ENCODE measurements around the gene SUPT4H1. TPM values are rescaled to one million over a fixed set of nuclear protein-coding genes. Genes with fewer than 3 reads are reported as not detected.
A peak's percentile ranks its signal among the peaks of the same experiment; 100 is the strongest.

SUPT4H1 gene
- total and polyA plus RNA-seq, 2 experiments from 2014 or later, result 82.2 to 83.7 TPM

DNA sequence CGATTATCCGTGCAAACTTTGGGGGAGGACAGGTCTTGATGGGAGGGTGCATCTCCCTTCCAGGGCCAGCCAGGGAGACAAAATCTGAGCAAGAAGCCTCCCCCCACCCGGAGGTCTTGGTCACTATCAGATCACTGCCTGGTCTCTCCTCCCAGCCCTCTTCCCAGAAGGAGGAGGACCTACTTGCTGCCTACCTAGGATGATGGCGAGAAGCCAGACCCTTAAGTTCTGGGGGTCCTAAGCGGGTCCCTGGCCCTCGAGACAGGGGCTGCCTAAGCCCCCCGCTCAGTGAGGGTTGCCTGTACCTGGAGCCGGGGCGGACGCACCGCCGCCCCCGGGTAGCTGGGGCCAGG is 28.0 kb downstream of the SUPT4H1 start:
- Mint-ChIP-seq H3K27me3 (ENCODE audit: insufficient read depth, low read depth, poor library complexity) (peaks cover 40% of the 10 kb centered on the region), H3K27ac (no peak overlapping the region), H3K4me3 (peak overlapping the region; percentile 57), H3K36me3 (ENCODE audit: low read depth) (no peaks in the 10 kb centered on the region), H3K4me1 (peaks cover 36% of the 10 kb centered on the region), H3K9me3 (no peaks in the 10 kb centered on the region; the same call in 2 of the 3 replicates)
- H2AFZ ChIP-seq, result peak overlapping the region; percentile 90
- peaks cover 23% of the 10 kb centered on the region for H3K27me3 ChIP-seq (ENCODE audit: insufficient read depth)
- H3K9me2 ChIP-seq (ENCODE audit: insufficient read depth), result no peaks in the 10 kb centered on the region
- no peaks in the 10 kb centered on the region for H3K79me2 ChIP-seq (replicated peaks; ENCODE audit: insufficient read depth)
- ATAC-seq (no peak), DNase-seq (ENCODE audit: low spot score) (no peak)
- TF ChIP-seq EZH2 (IDR thresholded peaks at IDR 0.05; ENCODE audit: low read depth, unreplicated experiment) (peak; percentile 38), STAT1 (IDR thresholded peaks at IDR 0.05; ENCODE audit: unreplicated experiment) (no peak)
- peaks cover 2% of the 10 kb centered on the region; the same call in 1 of the 2 replicates for H3F3A ChIP-seq (replicated peaks; ENCODE audit: low read depth)
- H3K4me1 ChIP-seq (ENCODE audit: insufficient read depth), result peaks cover 23% of the 10 kb centered on the region
- H3K36me3 ChIP-seq (ENCODE audit: insufficient read depth), result no peaks in the 10 kb centered on the region
- H3K27ac ChIP-seq (ENCODE audit: low read depth), result no peak overlapping the region
- peak overlapping the region; percentile 86 for H3K4me2 ChIP-seq
- no peaks in the 10 kb centered on the region for H4K20me1 ChIP-seq (replicated peaks; ENCODE audit: insufficient read depth)
- peak overlapping the region; percentile 65 for H3K4me3 ChIP-seq

DNA sequence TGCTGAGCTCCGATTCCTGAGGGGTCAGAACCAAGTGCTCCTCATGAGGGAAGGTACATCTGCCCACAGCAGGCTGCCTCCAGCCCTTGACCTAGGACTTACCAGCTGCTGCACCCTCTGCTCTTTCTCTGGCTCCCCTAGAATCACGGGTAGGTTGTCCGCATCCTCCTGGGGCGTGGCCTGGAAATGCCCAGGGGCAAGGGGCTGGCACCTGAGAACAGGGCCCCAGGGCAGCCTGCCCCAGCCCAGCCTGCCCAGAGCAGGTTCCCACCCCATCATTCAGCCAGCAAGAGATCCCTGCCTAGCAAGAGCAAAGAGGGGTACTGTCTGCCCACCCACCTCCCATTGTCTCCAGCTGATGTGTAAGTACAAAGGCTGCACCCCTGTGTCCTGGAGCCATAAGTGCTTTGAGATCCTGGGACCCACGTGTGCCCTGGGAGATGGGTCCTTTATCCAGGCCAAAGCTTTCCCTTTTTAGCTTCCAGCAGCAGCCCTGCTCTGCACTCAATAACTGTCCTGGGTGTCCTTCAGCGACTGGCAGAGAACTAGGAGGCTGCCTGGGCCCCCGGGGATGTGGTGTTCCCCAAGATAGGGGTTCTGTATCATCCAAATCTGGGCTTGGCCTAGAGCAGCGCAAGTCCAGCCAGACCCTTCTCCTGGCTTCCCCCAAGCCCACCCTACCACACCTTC is 28.5 kb downstream of the SUPT4H1 start:
- peaks cover 23% of the 10 kb centered on the region for H3K27me3 ChIP-seq (ENCODE audit: insufficient read depth)
- H3K27ac Mint-ChIP-seq, result no peak overlapping the region
- H3K9me3 Mint-ChIP-seq, result no peaks in the 10 kb centered on the region; the same call in 2 of the 3 replicates
- H3K36me3 Mint-ChIP-seq (ENCODE audit: low read depth), result no peaks in the 10 kb centered on the region
- H3K9me2 ChIP-seq (ENCODE audit: insufficient read depth), result no peaks in the 10 kb centered on the region
- peak overlapping the region; percentile 90 for H2AFZ ChIP-seq
- no peaks in the 10 kb centered on the region for H4K20me1 ChIP-seq (replicated peaks; ENCODE audit: insufficient read depth)
- no peaks in the 10 kb centered on the region for H3K79me2 ChIP-seq (replicated peaks; ENCODE audit: insufficient read depth)
- peak overlapping the region; percentile 86 for H3K4me2 ChIP-seq
- no peaks in the 10 kb centered on the region; the same call in 1 of the 2 replicates for H3F3A ChIP-seq (replicated peaks; ENCODE audit: low read depth)
- H3K4me3 ChIP-seq, result peak overlapping the region; percentile 65
- H3K4me3 Mint-ChIP-seq, result peak overlapping the region; percentile 57
- peaks cover 19% of the 10 kb centered on the region; the same call in 1 of the 2 replicates for H3K4me1 ChIP-seq (ENCODE audit: insufficient read depth)
- DNase-seq (ENCODE audit: low spot score) (no peak), ATAC-seq (no peak)
- H3K27me3 Mint-ChIP-seq (ENCODE audit: insufficient read depth, low read depth, poor library complexity), result peaks cover 36% of the 10 kb centered on the region
- H3K27ac ChIP-seq (ENCODE audit: low read depth), result no peak overlapping the region
- peaks cover 32% of the 10 kb centered on the region for H3K4me1 Mint-ChIP-seq
- H3K36me3 ChIP-seq (ENCODE audit: insufficient read depth), result no peaks in the 10 kb centered on the region
- TF ChIP-seq JUNB (IDR thresholded peaks at IDR 0.05; ENCODE audit: unreplicated experiment), result no peak
- no peak for TF ChIP-seq ZNF114 (CRISPR knock-in tag; IDR thresholded peaks at IDR 0.05)
- TF ChIP-seq NANOG (IDR thresholded peaks at IDR 0.05; ENCODE audit: borderline replicate concordance), result no peak
- TF ChIP-seq CREB1 (CRISPR knock-in tag; IDR thresholded peaks at IDR 0.05; ENCODE audit: low read depth), result no peak
- TF ChIP-seq STAT1 (IDR thresholded peaks at IDR 0.05; ENCODE audit: unreplicated experiment), result no peak
- TF ChIP-seq, protein P1, sequence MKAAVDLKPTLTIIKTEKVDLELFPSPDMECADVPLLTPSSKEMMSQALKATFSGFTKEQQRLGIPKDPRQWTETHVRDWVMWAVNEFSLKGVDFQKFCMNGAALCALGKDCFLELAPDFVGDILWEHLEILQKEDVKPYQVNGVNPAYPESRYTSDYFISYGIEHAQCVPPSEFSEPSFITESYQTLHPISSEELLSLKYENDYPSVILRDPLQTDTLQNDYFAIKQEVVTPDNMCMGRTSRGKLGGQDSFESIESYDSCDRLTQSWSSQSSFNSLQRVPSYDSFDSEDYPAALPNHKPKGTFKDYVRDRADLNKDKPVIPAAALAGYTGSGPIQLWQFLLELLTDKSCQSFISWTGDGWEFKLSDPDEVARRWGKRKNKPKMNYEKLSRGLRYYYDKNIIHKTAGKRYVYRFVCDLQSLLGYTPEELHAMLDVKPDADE (IDR thresholded peaks at IDR 0.05), result no peak
- TF ChIP-seq POLR2AphosphoS5 (IDR thresholded peaks at IDR 0.05; ENCODE audit: low read depth), result no peak
- no peak for TF ChIP-seq ZNF331 (CRISPR knock-in tag; IDR thresholded peaks at IDR 0.05; ENCODE audit: low read depth)
- TF ChIP-seq EZH2phosphoT487 (IDR thresholded peaks at IDR 0.05; ENCODE audit: unreplicated experiment), result no peak
- TF ChIP-seq EZH2 (IDR thresholded peaks at IDR 0.05; ENCODE audit: low read depth, unreplicated experiment), result no peak
- TF ChIP-seq, protein P2, sequence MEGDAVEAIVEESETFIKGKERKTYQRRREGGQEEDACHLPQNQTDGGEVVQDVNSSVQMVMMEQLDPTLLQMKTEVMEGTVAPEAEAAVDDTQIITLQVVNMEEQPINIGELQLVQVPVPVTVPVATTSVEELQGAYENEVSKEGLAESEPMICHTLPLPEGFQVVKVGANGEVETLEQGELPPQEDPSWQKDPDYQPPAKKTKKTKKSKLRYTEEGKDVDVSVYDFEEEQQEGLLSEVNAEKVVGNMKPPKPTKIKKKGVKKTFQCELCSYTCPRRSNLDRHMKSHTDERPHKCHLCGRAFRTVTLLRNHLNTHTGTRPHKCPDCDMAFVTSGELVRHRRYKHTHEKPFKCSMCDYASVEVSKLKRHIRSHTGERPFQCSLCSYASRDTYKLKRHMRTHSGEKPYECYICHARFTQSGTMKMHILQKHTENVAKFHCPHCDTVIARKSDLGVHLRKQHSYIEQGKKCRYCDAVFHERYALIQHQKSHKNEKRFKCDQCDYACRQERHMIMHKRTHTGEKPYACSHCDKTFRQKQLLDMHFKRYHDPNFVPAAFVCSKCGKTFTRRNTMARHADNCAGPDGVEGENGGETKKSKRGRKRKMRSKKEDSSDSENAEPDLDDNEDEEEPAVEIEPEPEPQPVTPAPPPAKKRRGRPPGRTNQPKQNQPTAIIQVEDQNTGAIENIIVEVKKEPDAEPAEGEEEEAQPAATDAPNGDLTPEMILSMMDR (conservative IDR thresholded peaks at IDR 0.05; ENCODE audit: low read depth in 2 of 2), result no peak
- TF ChIP-seq, protein P3, sequence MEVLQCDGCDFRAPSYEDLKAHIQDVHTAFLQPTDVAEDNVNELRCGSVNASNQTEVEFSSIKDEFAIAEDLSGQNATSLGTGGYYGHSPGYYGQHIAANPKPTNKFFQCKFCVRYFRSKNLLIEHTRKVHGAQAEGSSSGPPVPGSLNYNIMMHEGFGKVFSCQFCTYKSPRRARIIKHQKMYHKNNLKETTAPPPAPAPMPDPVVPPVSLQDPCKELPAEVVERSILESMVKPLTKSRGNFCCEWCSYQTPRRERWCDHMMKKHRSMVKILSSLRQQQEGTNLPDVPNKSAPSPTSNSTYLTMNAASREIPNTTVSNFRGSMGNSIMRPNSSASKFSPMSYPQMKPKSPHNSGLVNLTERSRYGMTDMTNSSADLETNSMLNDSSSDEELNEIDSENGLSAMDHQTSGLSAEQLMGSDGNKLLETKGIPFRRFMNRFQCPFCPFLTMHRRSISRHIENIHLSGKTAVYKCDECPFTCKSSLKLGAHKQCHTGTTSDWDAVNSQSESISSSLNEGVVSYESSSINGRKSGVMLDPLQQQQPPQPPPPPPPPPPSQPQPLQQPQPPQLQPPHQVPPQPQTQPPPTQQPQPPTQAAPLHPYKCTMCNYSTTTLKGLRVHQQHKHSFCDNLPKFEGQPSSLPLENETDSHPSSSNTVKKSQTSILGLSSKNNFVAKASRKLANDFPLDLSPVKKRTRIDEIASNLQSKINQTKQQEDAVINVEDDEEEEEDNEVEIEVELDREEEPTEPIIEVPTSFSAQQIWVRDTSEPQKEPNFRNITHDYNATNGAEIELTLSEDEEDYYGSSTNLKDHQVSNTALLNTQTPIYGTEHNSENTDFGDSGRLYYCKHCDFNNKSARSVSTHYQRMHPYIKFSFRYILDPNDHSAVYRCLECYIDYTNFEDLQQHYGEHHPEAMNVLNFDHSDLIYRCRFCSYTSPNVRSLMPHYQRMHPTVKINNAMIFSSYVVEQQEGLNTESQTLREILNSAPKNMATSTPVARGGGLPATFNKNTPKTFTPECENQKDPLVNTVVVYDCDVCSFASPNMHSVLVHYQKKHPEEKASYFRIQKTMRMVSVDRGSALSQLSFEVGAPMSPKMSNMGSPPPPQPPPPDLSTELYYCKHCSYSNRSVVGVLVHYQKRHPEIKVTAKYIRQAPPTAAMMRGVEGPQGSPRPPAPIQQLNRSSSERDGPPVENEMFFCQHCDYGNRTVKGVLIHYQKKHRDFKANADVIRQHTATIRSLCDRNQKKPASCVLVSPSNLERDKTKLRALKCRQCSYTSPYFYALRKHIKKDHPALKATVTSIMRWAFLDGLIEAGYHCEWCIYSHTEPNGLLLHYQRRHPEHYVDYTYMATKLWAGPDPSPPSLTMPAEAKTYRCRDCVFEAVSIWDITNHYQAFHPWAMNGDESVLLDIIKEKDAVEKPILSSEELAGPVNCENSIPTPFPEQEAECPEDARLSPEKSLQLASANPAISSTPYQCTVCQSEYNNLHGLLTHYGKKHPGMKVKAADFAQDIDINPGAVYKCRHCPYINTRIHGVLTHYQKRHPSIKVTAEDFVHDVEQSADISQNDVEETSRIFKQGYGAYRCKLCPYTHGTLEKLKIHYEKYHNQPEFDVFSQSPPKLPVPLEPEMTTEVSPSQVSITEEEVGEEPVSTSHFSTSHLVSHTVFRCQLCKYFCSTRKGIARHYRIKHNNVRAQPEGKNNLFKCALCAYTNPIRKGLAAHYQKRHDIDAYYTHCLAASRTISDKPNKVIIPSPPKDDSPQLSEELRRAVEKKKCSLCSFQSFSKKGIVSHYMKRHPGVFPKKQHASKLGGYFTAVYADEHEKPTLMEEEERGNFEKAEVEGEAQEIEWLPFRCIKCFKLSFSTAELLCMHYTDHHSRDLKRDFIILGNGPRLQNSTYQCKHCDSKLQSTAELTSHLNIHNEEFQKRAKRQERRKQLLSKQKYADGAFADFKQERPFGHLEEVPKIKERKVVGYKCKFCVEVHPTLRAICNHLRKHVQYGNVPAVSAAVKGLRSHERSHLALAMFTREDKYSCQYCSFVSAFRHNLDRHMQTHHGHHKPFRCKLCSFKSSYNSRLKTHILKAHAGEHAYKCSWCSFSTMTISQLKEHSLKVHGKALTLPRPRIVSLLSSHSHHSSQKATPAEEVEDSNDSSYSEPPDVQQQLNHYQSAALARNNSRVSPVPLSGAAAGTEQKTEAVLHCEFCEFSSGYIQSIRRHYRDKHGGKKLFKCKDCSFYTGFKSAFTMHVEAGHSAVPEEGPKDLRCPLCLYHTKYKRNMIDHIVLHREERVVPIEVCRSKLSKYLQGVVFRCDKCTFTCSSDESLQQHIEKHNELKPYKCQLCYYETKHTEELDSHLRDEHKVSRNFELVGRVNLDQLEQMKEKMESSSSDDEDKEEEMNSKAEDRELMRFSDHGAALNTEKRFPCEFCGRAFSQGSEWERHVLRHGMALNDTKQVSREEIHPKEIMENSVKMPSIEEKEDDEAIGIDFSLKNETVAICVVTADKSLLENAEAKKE (CRISPR knock-in tag; IDR thresholded peaks at IDR 0.05), result no peak
